ENCODE results near the gene A1CF.
"Not testable (repeated sequence)": the region's sequence is repeated elsewhere in the genome, so short reads cannot be mapped to it uniquely, and the experiment has no call there.

Gene A1CF

DNA sequence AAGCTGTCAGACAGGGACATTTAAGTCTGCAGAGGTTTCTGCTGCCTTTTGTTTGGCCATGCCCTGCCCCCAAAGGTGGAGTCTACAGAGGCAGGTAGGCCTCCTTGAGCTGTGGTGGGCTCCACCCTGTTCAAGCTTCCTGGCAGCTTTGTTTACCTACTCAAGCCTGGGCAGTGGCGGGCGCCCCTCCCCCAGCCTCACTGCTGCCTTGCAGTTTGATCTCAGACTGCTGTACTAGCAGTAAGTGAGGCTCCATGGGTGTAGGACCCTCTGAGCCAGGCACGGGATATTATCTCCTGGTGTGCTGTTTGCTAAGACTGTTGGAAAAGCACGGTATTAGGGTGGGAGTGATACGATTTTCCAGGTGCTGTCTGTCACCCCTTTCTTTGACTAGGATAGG lies 97.5 kb downstream of the A1CF start:
- not testable (repeated sequence) for DNase-seq (ENCODE audit: low read depth)

DNA sequence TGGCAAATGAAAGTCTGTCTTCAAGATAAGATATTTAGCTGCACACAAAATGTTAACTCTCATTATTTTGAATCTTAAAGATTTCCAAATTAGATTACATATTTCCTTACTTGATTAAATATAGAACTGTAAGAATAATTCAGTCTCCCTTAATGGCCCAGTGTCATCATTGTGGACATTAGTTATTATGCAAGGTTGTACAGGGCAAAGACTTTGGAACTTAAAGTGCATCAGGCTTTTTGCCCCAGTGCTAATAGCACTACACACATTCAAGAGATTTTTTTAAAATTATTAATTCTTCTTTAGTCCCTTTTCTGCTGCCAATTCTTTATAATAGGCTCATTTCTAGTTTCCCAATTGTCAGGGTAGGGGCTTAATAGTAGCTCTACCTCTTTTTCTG lies 103.4 kb downstream of the A1CF start:
- not testable (repeated sequence) for DNase-seq (ENCODE audit: low read depth)

DNA sequence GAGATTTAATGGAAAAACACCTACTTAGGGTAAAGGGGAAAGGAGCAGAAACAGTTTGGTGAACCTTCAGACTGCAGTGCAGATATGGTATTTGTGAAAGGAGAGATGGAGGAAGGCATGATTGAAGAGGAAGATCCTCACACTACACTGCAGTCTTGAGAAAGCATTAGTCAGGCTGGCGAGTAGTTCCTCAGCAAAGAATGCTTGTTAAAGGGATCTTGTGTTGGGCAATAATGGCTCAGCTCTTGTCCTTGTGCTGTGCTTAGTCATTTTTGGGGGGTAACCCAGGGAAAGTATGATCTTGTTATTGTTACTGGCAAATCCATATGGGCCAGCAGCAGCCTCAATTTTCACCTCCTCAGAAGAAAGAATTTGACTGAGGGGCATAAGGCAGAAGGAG lies 105.4 kb downstream of the A1CF start:
- DNase-seq (ENCODE audit: low read depth) = peak; percentile 51

DNA sequence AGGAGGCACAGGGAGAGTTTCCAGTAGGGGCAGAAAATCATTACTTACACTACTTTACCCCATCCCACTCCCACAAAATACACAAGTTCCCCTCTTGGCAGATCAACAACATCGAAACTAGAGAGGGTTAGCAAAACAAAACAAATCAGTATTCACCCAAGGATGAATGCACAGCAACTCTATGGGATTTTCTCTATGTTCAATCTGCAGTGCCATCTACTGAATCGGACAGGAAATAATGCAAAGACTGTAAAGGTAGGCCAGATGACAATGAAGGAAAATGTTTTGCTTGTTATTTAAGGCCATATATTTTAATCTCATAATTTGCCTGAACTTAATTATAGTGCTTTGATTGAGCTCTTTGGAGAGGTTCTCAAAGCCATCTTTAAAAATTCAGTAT lies 110.6 kb downstream of the A1CF start:
- peak; percentile 6 for DNase-seq (ENCODE audit: low read depth)

DNA sequence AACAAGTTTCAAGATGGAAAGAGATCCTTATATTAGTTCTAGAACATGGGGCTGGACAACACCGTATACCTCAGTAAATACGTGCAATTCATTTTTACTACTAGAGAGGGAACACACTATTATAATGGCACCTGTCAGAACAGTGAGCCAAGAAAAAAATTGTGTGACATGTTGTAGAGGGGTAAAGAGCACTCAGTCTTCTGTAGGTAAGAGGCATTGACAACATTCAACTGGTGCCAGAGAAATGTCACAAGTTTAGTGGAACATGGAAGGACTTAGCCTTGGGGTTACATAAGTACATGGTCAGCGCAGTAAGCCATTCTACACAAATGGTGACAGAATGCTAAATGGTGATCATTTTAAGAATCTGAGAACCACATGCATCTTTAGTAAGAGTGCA lies 113.4 kb downstream of the A1CF start:
- not testable (repeated sequence) for DNase-seq (ENCODE audit: low read depth)

DNA sequence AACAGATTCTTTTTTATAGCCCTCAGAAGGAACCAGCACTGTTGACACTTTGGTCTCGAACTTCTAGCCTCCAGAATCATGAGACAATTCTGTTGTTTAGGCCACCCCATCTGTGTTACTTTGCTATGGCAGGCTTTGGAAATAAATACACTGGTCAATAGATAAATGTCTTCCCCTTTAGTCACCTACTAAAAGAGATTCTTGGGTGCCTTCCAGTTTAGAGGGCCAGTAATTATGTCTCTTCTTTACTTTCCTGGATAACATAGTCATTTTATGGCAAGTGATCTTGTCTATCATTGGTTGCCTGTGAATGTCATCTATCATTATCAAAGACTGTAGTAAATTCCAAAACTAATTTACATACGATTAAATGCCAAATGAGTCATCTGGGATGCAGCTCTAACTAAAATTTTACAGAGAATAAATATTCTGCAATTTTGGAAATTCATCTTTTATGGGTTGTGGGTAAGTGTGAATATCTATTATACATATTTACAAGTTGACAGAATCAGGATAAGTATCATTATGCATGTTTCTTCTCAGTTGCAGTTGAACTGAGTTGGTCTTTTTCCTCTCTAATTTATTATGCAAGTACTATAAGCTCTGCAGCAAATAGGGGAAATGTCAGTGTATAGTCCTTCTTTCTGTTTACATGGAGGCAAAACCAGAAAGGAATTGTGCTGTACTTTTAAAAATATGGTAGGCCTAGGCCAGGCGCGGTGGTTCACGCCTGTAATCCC lies 118.5 kb downstream of the A1CF start:
- peak; percentile 90 for DNase-seq (ENCODE audit: low read depth)

All from EH (cell line).